Activated gamma-delta T cell treated with Interleukin-2 at 50 U/mL for 16 hours (primary cell): ENCODE results near the gene ACAP3.
A peak's percentile ranks its signal among the peaks of the same experiment; 100 is the strongest.

Source experiments
- DNase-seq: peaks from one replicate; pipeline ENCODE4 v3.0.0-alpha.2; 2020

Gene ACAP3

GRCh38 chr1:1284221-1285101 lies 23.3 kb downstream of the ACAP3 start:
- DNase-seq = no peak

GRCh38 chr1:1283821-1284220 lies 23.9 kb downstream of the ACAP3 start:
- DNase-seq = no peak

DNA sequence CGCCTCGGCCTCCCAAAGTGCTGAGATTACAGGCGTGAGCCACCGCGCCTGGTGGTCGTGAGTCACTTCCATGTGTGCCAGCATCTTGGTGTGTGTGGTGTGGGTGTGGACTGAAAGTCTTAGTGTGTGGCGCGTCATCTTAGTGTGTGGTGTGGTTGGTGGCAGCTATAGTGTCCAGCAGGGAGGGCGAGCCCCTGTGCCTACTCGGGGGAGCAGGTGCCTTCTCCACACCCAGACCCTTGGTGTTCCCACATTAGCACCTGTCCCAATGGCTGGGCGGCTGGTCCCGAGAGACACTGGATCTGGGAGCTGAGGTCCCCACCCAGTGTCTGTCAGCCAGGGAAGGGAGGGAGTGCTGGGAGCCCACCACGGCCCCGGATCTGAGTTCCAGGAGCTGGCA lies 24.7 kb downstream of the ACAP3 start:
- no peak for DNase-seq

DNA sequence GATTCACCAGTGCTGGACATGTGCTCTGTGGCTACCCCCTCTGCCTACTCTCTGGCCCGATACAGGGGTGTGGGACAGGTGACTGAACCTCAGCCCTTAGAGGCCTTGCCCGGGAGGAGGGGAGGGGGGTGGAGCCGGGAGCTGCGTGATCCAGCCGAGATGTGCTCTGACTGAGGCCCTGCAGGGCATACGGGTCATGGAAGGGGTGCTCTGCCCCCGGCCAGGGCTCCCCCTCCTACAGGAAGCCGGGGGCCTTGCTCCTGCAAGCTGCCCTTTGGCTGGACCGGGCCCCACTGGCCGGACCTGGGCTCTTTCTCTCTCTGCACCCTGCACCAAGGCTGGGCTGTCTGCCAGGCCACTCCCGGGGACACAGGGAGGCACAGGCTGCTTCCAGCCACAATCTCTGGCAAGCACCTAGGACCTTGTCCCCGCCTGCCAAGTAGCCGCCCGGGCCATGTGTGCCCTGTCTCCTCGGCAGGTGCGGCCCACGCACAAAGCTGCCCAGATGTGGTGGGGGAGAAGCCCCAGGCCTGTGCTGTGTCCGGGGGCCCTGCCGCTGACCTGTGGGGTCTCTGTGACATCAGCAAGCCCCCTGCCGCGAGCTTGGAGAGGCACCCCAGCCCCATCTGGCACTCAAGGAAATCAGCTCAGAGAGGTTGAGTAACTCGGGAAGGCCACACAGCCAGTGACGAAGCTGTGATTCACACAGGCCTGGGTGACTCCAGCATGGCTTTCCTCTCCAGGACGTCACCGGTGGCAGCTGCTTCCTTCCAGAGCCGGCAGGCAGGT lies 26.0 kb downstream of the ACAP3 start:
- no peak for DNase-seq

GRCh38 chr1:1280782-1281481 lies 26.8 kb downstream of the ACAP3 start:
- no peak for DNase-seq

DNA sequence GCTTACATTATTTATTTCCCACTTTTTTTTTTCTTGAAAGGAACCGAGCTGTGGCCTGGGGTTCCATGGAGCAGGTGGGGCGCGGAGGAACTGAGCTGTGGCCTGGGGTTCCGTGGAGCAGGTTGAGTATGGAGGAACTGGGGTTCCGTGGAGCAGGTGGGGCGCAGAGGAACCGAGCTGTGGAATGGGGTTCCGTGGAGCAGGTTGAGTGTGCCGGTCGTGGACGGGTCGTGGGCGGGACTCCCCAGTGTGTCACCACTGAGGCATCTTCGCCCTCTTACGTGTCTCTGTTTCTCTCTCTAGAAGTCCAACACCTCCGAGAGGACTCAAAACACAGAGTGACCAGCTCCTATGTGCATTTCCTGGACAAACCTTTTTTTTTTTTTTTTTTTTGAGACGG lies 28.7 kb downstream of the ACAP3 start:
- DNase-seq = no peak

DNA sequence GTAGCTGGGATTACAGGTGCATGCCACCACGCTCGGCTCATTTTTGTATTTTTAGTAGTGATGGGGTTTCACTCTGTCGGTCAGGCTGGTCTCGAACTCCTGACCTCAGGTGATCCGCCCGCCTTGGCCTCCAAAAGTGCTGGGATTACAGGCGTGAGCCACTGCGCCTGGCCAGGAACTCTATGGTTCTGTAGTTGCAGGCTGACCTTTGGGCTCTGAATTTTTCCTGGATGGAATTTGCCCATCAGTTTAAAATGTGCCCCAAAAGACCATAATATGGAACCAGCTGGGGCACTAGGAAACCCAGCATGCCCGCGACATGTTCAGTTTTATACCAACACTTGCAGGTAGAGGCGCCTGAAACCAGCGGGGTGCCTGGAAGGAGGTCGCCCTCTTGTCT lies 29.1 kb downstream of the ACAP3 start:
- DNase-seq = no peak

GRCh38 chr1:1275836-1276235 lies 31.9 kb downstream of the ACAP3 start:
- DNase-seq = no peak

GRCh38 chr1:1274931-1275431 lies 32.7 kb downstream of the ACAP3 start:
- DNase-seq = no peak

DNA sequence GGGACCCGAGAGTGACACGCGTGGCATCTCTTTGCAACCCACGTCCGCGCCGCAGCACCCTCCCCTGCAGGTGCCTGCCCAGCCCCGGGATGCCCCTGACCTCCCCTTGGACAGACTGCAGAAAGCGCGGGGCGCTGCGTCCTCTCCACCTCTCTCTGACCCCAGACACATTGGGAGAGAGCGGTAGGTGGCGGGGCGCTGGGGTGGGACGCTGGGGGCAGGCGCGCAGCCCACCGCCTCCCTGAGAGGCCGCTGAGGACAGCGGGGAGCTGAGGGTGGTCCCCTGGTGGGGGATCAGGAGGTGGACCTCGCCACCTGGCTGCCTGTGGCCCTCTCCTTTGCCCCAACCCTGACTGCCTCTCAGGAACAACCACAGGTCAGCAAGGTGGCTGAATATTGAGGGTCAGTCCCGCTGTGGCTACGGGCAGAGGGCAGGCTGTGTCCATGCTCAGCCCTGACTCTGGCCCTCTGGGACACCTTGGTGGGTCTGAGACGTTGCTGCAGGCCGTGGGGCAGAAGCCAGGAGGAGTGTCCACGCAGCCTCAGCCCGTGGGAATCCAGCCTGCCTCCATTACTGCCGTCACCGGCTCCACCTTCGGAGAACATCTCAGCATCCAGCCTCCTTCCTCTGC lies 33.3 kb downstream of the ACAP3 start:
- DNase-seq = no peak

DNA sequence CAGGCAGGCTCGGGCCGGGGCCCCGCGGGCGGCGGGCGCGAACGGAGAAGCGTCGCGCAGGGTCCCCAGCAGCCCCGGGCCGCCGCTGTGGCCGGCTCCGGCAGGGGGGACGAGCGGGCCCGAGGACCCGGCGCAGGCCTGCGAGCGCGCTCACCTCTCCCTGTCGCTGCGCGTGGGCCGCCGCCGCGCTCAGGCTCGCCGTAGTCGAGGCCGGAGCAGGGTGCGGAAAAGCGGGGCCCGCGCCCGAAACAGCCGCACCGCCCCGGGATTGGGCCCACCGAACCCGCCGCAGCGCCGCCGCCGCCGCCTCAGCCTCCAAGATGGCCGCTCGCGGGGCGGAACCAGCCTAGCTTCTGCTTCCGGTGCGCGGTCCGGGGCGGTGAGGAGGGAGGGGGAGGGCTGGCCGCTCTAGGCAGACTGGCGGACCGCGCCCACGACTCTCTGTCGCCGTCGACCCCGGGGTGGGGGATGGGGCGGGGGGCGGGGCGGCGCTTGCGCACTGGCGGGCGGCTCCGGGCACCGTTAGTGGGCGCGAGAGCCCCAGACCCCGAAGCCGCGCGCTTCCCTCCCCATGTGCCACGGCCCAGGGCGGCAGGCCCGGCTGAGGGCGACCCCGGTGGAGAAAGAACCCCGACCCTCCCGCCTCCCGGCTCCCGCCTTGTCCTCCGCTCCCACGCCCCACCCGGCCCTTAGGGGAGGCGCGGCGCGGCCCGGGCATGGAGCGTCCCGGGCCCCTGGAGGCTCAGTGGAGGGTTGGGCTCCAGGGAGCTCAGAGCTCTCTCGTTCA lies 34.0 kb downstream of the ACAP3 start, which contains the start of gene UBE2J2:
Gene UBE2J2, minus strand, starts transcription at position 343 of the 787 bp plus-strand sequence. CDS start 5,862 bp downstream, outside the sequence.
- DNase-seq = peak; percentile 93

DNA sequence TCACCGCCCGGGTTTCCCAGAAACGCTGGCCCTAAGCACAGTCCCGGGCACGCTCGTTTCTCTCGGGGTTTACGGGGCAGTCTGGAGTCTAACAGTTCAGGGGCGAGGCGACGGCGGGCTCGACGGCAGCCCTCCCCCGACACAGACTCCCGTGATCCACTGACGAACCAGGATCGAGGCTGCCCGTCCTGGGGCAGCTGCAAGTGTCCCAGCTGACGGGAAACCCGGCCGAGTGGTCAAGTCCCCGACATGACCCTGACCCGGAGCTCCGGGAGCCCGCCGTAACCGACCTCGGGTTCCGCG lies 34.6 kb downstream of the ACAP3 start:
- DNase-seq = no peak

GRCh38 chr1:1272341-1273208 lies 35.2 kb downstream of the ACAP3 start:
- no peak for DNase-seq

GRCh38 chr1:1270813-1271212 lies 36.9 kb downstream of the ACAP3 start:
- DNase-seq = no peak

DNA sequence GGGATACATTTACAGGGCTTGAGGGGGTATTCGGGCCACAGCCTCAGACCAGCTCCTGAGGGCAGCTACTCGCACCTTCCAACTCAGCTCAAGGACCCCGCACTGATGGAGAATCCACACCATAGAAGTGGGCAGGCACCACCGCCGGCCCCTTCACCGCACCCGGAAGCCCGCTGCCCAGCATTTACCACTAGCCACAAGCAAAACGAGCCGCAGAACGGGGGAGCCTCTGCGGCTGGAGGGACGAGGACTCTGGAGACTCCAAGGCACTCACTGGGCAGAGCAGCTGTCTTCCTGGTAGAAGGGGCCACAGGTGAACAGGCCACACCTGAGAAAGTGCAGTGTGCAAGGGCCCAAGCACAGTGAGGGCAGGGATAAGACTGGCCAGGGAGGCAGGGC lies 39.4 kb downstream of the ACAP3 start:
- DNase-seq = no peak

DNA sequence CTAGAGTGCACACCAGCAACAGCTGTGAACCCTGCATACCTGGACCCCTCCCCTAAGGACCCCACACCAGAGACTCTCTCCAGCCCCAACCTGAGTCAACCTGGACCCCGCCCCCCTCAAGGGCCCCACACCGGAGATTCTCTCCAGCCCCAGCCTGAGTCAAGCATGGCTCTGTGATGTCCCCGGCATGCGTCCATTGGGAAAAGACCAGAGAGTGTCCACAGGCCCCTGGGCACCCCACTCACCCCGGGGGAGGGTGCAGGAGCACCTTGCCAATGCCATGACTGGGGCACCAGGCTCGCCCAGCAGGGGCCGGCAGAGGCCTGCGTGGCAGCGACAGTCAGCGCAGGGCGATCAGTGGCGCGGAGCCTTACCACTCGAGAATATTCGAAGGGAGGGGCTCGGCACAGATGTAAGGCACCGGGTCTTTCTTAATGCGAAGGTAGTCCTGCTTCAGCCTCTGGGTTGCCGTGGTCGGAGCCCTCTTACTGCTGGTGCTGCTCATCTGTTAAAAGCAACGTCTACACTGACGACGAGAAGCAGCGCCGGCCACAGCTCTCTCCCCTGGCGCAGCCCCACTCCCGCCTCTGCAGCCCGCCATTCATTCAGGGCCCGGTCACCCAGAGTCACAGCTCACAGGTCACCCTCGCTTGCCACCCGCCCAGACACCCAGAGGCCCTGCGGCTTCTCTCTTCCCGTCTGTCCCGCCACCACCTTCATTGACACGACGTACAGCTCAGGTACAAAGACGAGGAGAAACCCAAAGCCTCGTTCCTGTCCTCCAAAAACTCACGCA lies 40.0 kb downstream of the ACAP3 start:
- no peak for DNase-seq

GRCh38 chr1:1264868-1265272 lies 42.9 kb downstream of the ACAP3 start:
- DNase-seq = no peak

- DNase-seq = no peak
Measured at GRCh38 chr1:1264026-1264425, 43.7 kb downstream of the ACAP3 start.

GRCh38 chr1:1262758-1263157 lies 45.0 kb downstream of the ACAP3 start:
- no peak for DNase-seq

- DNase-seq = no peak
Measured at GRCh38 chr1:1262071-1262470, 45.7 kb downstream of the ACAP3 start.
